Measurements from ENCODE around the gene CYP26A1. TPM values are rescaled to one million over a fixed set of nuclear protein-coding genes. Genes with fewer than 3 reads are reported as not detected.

CYP26A1 gene
- total RNA-seq, 4 donors from 2014 or later: 1.7 TPM; not detected in 3

DNA sequence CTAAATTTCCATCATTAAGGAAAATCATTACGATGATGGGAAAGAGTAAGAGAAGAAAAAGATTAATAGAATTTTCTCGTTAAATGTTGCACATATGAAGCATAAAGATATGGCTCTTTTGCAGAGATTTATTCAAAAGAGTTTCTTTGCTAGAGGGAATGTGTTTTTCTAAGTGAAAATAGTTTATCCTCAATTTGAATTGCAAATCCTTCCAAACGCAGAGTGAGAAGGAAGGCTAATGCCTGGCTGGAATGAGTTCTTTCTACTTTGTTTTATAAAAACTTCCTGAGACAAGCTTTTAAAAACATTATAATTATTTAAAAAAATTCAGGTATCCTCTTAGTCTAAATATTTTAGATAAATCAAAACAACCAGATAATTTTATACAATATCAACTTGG, 14.2 kb downstream of the CYP26A1 start:
- no peak for DNase-seq (ENCODE audit: low spot score)
- no peak for ATAC-seq (ENCODE audit: low FRiP score)

DNA sequence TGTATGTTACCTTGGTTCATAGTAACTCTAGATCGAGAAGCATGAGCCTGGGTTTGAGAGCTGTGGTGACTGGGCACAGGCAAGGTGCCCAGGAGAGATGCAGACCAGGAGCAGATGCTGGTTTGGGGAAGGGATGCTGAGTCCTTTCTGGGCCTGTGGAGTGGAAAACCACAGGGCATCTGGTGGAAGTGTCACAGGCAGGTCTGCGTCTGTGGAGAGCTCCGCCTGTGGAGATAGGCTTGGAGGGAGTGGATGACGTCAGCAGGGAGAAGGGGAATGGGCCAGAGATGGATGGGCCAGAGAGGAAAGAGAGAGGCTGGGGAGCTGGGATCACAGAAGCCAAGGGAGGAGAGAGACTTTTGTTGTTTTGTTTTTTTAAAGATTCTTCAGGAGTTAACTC, 14.8 kb downstream of the CYP26A1 start:
- DNase-seq (ENCODE audit: low spot score): no peak
- no peak for ATAC-seq (ENCODE audit: low FRiP score)
- TF ChIP-seq, protein P1, sequence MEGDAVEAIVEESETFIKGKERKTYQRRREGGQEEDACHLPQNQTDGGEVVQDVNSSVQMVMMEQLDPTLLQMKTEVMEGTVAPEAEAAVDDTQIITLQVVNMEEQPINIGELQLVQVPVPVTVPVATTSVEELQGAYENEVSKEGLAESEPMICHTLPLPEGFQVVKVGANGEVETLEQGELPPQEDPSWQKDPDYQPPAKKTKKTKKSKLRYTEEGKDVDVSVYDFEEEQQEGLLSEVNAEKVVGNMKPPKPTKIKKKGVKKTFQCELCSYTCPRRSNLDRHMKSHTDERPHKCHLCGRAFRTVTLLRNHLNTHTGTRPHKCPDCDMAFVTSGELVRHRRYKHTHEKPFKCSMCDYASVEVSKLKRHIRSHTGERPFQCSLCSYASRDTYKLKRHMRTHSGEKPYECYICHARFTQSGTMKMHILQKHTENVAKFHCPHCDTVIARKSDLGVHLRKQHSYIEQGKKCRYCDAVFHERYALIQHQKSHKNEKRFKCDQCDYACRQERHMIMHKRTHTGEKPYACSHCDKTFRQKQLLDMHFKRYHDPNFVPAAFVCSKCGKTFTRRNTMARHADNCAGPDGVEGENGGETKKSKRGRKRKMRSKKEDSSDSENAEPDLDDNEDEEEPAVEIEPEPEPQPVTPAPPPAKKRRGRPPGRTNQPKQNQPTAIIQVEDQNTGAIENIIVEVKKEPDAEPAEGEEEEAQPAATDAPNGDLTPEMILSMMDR (IDR thresholded peaks at IDR 0.05): no peak

More for the DNA sequence above, 14.2 kb downstream of the CYP26A1 start:
- TF ChIP-seq, protein P1 (IDR thresholded peaks at IDR 0.05): no peak

DNA sequence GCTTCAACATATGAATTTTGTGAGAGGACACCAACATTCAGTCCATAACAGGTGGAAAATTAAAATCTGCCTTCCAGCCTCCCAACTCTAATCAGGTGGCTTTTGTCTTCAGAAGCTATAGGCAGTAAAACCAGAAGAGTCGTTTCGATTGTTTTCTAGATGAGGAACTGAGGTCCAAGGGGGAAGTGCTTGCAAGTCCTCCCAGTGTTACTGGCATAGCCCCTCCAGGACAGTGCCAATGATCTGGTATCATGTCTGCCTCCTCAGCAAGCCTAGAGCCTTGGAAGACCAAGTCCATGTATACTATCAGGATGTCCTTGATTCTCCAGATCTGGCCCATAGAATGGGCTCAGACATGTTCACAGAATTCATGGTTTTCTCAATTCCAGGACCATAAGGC, 16.9 kb downstream of the CYP26A1 start:
- DNase-seq (ENCODE audit: low spot score) (no peak), ATAC-seq (ENCODE audit: low FRiP score) (no peak)

DNA sequence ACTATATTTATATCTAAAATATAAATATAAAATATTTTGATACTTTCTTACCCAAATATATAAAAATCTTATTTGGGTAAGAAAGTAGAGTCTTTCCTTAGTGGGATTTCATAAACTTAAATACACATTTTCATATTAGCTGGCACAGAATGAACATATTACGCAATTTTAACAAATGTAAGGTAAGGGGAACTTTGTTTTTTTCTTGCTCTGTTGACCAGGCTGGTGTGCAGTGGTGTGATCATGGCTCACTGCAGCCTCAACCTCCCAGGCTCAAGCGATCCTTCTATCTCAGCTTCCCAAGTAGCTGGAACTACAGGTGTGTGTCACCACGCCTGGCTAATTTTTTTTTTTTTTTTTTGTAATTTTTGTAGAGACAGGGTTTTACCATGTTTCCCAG, 18.3 kb downstream of the CYP26A1 start:
- TF ChIP-seq, protein P1 (IDR thresholded peaks at IDR 0.05): no peak
- DNase-seq (ENCODE audit: low spot score) (no peak), ATAC-seq (ENCODE audit: low FRiP score) (no peak)

More for the DNA sequence above, 16.9 kb downstream of the CYP26A1 start:
- TF ChIP-seq, protein P1 (IDR thresholded peaks at IDR 0.05): no peak

DNA sequence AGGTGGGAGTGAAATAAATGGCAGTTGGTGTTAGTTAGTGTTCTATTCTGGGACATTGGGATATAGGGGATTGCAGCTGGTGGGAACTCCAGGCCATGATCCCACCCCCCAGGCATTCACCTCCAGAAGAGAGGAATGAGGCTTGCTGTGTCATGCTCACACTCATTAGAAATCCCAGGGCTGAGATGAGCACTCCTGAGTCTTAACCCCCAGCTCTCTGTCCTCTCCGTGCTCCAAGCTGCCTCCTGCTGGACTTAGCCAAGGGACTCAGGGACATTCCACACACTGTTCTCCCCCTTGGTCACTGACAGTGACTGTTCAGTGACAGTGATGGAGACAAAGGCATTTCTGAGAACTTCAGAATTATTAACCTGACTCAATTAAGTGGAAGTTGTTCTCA, 21.5 kb downstream of the CYP26A1 start:
- ATAC-seq (ENCODE audit: low FRiP score) (no peak), DNase-seq (ENCODE audit: low spot score) (no peak)
- TF ChIP-seq, protein P1 (IDR thresholded peaks at IDR 0.05): no peak

DNA sequence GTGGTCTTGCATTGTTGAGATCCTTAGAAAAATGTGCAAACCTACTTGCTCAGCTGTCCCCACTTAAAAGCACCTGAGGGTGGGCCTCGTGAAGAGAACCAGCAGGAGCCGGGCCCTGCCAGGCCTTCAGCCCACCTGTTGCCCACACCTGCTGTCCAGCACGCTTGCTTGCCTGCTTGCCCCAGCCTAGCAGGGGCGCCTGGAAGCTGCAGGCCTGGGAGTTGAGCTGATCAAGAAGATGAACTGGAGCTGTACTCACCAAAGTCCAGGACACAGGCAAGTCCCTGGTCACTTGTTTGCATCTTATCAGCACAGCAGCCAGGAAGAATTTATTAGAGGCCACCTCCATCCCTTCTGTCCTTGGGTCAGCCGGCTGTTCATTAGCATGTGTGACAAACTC, 23.2 kb downstream of the CYP26A1 start:
- TF ChIP-seq, protein P1 (IDR thresholded peaks at IDR 0.05): no peak
- no peak for DNase-seq (ENCODE audit: low spot score)
- no peak for ATAC-seq (ENCODE audit: low FRiP score)

DNA sequence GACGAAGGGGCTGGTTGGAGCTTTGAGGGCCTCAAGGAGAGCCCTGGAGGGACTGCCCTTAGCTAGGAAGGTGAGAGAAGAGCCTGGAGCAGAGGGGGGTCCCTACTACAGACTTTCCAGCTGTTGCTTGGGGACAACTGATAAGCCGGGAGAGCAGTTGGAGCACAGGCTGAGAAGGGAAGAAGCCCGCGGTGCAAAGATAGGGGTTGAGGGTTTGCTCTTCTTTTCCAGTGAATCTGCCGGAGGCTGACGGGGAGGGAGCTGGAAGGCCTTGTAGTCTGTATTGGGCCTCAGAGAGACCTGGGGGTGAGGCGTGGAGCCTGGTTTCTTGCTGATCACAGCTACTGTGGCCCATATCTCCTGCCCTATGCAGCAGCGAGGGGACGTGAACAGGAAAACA, 23.7 kb downstream of the CYP26A1 start:
- TF ChIP-seq, protein P1 (IDR thresholded peaks at IDR 0.05): no peak
- DNase-seq (ENCODE audit: low spot score): no peak
- ATAC-seq (ENCODE audit: low FRiP score): no peak

Measured in omental fat pad (tissue), 4 donors.